Mesenchymal stem cell (in vitro differentiated cells and primary cell): ENCODE measurements around the gene RBL2. TPM values are rescaled to one million over a fixed set of nuclear protein-coding genes. Genes with fewer than 3 reads are reported as not detected.
"Not testable (repeated sequence)": the region's sequence is repeated elsewhere in the genome, so short reads cannot be mapped to it uniquely, and the experiment has no call there.

ENCODE experiments used
- DNase-seq: peaks from one replicate; pipeline ENCODE4 v3.0.0-alpha.2; 2013
- H2AFZ ChIP-seq: one replicate; pipeline ENCODE4 v1.6.1; 2013; ENCODE audit warnings: low read depth, mild to moderate bottlenecking, control low read depth, inconsistent platforms, low read length, moderate library complexity
- H2AK5ac ChIP-seq: 2 replicates; pipeline ENCODE4 v1.6.1; 2013; ENCODE audit warnings: low read length, moderate library complexity, mild to moderate bottlenecking, inconsistent platforms; ENCODE audit not compliant: severe bottlenecking
- H2BK120ac ChIP-seq: one replicate; pipeline ENCODE4 v1.6.1; 2013; ENCODE audit warnings: low read depth, mild to moderate bottlenecking, inconsistent platforms, low read length, moderate library complexity
- H2BK12ac ChIP-seq, 2 experiments: one replicate each; pipeline ENCODE4 v1.6.1; 2013; ENCODE audit warnings: inconsistent platforms in 2 of 2, low read length in 2 of 2, mild to moderate bottlenecking in 2 of 2, moderate library complexity in 2 of 2, control low read depth in 1 of 2
- H2BK15ac ChIP-seq: one replicate; pipeline ENCODE4 v1.6.1; 2013; ENCODE audit warnings: mild to moderate bottlenecking, low read depth, inconsistent platforms; ENCODE audit not compliant: poor library complexity, severe bottlenecking
- H2BK5ac ChIP-seq: 2 replicates; pipeline ENCODE4 v1.6.1; 2013; ENCODE audit warnings: low read depth, mild to moderate bottlenecking, low read length, control low read depth, inconsistent platforms; ENCODE audit not compliant: poor library complexity, severe bottlenecking
- H3K14ac ChIP-seq, 2 experiments: one replicate each; pipeline ENCODE4 v1.6.1; 2013; ENCODE audit warnings: inconsistent platforms in 2 of 2, low read length in 2 of 2, control low read depth in 1 of 2, mild to moderate bottlenecking in 1 of 2, moderate library complexity in 1 of 2
- H3K18ac ChIP-seq, 2 experiments: one replicate each; pipeline ENCODE4 v1.6.1; 2013; ENCODE audit warnings: inconsistent platforms in 2 of 2, low read length in 2 of 2, control low read depth in 1 of 2, low read depth in 1 of 2, mild to moderate bottlenecking in 1 of 2
- H3K23ac ChIP-seq, 2 experiments: one replicate each; pipeline ENCODE4 v1.6.1; 2013; ENCODE audit warnings: inconsistent platforms in 2 of 2, low read length in 2 of 2, mild to moderate bottlenecking in 2 of 2, moderate library complexity in 2 of 2, control low read depth in 1 of 2
- H3K27ac ChIP-seq: 2 replicates; pipeline ENCODE4 v1.5.1; 2013; ENCODE audit warnings: mild to moderate bottlenecking, moderate library complexity, low read length, control low read depth, inconsistent platforms; ENCODE audit not compliant: poor library complexity, severe bottlenecking
- H3K27me3 ChIP-seq, 2 experiments: 2 replicates each; pipeline versions ENCODE4 v1.6.1 to v1.7.0; 2013; ENCODE audit warnings: low read length in 2 of 2, mild to moderate bottlenecking in 2 of 2, moderate library complexity in 2 of 2, control low read depth in 1 of 2, inconsistent platforms in 1 of 2; ENCODE audit not compliant: control insufficient read depth in 1 of 2, insufficient read depth in 1 of 2
- H3K36me3 ChIP-seq, 2 experiments: 2 replicates each; pipeline versions ENCODE4 v1.6.1 to v1.7.0; 2013; ENCODE audit warnings: low read length in 2 of 2, control low read depth in 1 of 2, inconsistent platforms in 1 of 2, low read depth in 1 of 2, mild to moderate bottlenecking in 1 of 2; ENCODE audit not compliant: insufficient read depth in 2 of 2, control insufficient read depth in 1 of 2
- H3K4ac ChIP-seq, 2 experiments: one replicate each; pipeline ENCODE4 v1.6.1; 2013; ENCODE audit warnings: inconsistent platforms in 2 of 2, low read length in 2 of 2, mild to moderate bottlenecking in 2 of 2, moderate library complexity in 2 of 2, control low read depth in 1 of 2, low read depth in 1 of 2
- H3K4me1 ChIP-seq: 2 replicates; pipeline ENCODE4 v1.6.1; 2013; ENCODE audit warnings: low read depth, low read length, control low read depth; ENCODE audit not compliant: control insufficient read depth, insufficient read depth
- H3K4me2 ChIP-seq: 2 replicates; pipeline ENCODE4 v1.6.1; 2013; ENCODE audit warnings: low read length, mild to moderate bottlenecking, inconsistent platforms; ENCODE audit not compliant: poor library complexity, severe bottlenecking
- H3K4me3 ChIP-seq, 2 experiments: 2 replicates each; pipeline versions ENCODE4 v1.5.1 to v1.7.0; 2013; ENCODE audit warnings: low read length in 2 of 2, mild to moderate bottlenecking in 2 of 2, control low read depth in 1 of 2, low read depth in 1 of 2; ENCODE audit not compliant: insufficient read depth in 1 of 2
- H3K79me1 ChIP-seq: replicated peaks from 2 replicates; pipeline ENCODE4 v1.6.1; 2013; ENCODE audit warnings: mild to moderate bottlenecking, control low read depth, low read length, inconsistent platforms; ENCODE audit not compliant: poor library complexity, severe bottlenecking
- H3K9ac ChIP-seq: 2 replicates; pipeline ENCODE4 v1.7.0; 2013; ENCODE audit warnings: mild to moderate bottlenecking, low read length, moderate library complexity
- H3K9me3 ChIP-seq: 2 replicates; pipeline ENCODE4 v1.7.0; 2013; ENCODE audit warnings: mild to moderate bottlenecking, low read length; ENCODE audit not compliant: control insufficient read depth
- H4K8ac ChIP-seq: one replicate; pipeline ENCODE4 v1.6.1; 2013; ENCODE audit warnings: inconsistent platforms, mild to moderate bottlenecking, low read length, moderate library complexity
- H4K91ac ChIP-seq: one replicate; pipeline ENCODE4 v1.6.1; 2013; ENCODE audit warnings: mild to moderate bottlenecking, low read length, inconsistent platforms
- WGBS: methylation state at CpG from one replicate; pipeline ENCODE4 v1.1.7; 2013; ENCODE audit warnings: mixed read lengths; 5-methylcytosine and 5-hydroxymethylcytosine counted together
- polyA plus RNA-seq, 2 experiments: library from polyadenylated mRNA; stranded (reverse); fragments of 200-250 nt; gene quantifications; one replicate each; pipeline ENCODE4 v1.2.3, GENCODE V29; 2013

Gene RBL2
- polyA plus RNA-seq (2013, experiment 1 of 2), result 18.1 TPM
- polyA plus RNA-seq (2013, experiment 2 of 2), result 18.5 TPM

GRCh38 chr16:53434377-53435065 lies at the start of gene RBL2:
Gene RBL2, plus strand, starts transcription at chr16:53434471. Its CDS starts 86 bp downstream, at chr16:53434557.
- DNase-seq, result peak; percentile 80
- H3K79me1 ChIP-seq, result peaks cover 4% of the 10 kb centered on the region
- peak within 1 kb of the TSS; percentile 79 for H3K4me2 ChIP-seq
- peak within 1 kb of the TSS; percentile 73 for H2BK120ac ChIP-seq
- H3K18ac ChIP-seq, result peak within 1 kb of the TSS; percentile 73 to 77
- no peaks in the 10 kb centered on the region for H3K27me3 ChIP-seq
- no peak within 1 kb of the TSS for H2BK5ac ChIP-seq
- H2BK12ac ChIP-seq, result peak within 1 kb of the TSS in 1 of 2 experiments; percentile 15
- peak within 1 kb of the TSS; percentile 96 for H3K9ac ChIP-seq
- H4K8ac ChIP-seq, result peak within 1 kb of the TSS; percentile 93
- WGBS, result under 1% methylated on average over 78 of the region's 89 CpGs
- peak within 1 kb of the TSS in 1 of 2 experiments; percentile 5 for H3K14ac ChIP-seq
- H2AFZ ChIP-seq, result peak within 1 kb of the TSS; percentile 96
- peak within 1 kb of the TSS in 1 of 2 experiments; percentile 40 for H3K23ac ChIP-seq
- no peak within 1 kb of the TSS for H2AK5ac ChIP-seq
- H3K9me3 ChIP-seq, result no peaks in the 10 kb centered on the region
- H3K36me3 ChIP-seq, result no peaks in the 10 kb centered on the region
- H3K27ac ChIP-seq, result peak within 1 kb of the TSS; percentile 22
- peak within 1 kb of the TSS; percentile 3 to 75 for H3K4ac ChIP-seq
- peak within 1 kb of the TSS; percentile 77 for H2BK15ac ChIP-seq
- H4K91ac ChIP-seq, result peak within 1 kb of the TSS; percentile 77
- peak within 1 kb of the TSS; percentile 86 to 99 for H3K4me3 ChIP-seq
- no peaks in the 10 kb centered on the region for H3K4me1 ChIP-seq

DNA sequence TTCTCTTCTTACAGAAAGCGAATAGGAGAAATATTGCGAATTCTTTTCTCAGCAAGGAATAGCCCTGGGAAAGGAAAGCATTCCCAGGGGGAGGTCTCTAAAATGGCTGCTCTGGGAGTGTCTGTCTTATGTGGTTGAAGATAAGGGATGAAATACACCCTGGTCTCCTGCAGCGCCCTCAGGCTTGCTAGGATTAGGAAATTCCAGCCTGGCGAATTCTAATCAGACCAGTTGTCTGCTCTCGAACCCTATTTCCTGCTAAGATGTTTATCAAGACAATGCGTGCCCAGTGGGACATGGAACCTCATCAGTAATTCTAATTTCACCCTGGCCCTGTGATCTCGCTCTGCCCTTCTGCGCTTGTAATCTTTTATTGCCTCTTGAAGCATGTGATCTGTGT lies 49.7 kb upstream of the RBL2 start:
- not testable (repeated sequence) for H3K23ac ChIP-seq, H2BK15ac ChIP-seq, H3K4me3 ChIP-seq, H3K27me3 ChIP-seq, H3K4ac ChIP-seq, H3K18ac ChIP-seq, H3K36me3 ChIP-seq, H3K27ac ChIP-seq, H3K4me1 ChIP-seq, H4K91ac ChIP-seq, H3K79me1 ChIP-seq, H2BK12ac ChIP-seq, H4K8ac ChIP-seq, H2AK5ac ChIP-seq, DNase-seq, H3K4me2 ChIP-seq, H2BK5ac ChIP-seq, H3K14ac ChIP-seq, H2BK120ac ChIP-seq, H2AFZ ChIP-seq, H3K9ac ChIP-seq
- H3K9me3 ChIP-seq, result peaks cover 20% of the 10 kb centered on the region
- 87% methylated on average over 8 of the region's 8 CpGs for WGBS

DNA sequence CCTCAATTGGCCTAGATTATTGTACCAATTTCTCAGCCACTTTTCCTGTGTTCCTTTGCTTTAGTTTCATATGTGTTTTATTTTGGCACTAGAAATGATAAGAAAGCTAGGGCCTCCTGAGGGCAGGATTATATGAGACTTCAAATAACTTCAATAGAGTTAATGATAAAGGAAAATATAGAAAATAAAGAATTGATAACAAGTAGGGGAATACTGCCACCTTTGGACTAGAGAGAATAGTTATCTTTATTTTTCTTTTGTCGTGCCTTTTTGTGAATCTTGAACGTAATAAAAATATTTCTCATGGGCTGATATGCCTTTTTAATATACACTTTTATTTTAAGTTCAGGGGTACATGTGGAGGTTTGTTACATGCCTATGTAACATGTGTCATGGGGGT lies 29.3 kb upstream of the RBL2 start:
- no peak overlapping the region for H3K23ac ChIP-seq
- no peak overlapping the region for H3K4me2 ChIP-seq
- H3K9ac ChIP-seq, result no peak overlapping the region
- no peak overlapping the region for H3K27ac ChIP-seq
- no peak overlapping the region for H4K91ac ChIP-seq
- no peak overlapping the region for H3K18ac ChIP-seq
- no peaks in the 10 kb centered on the region for H3K79me1 ChIP-seq
- no peak overlapping the region for H3K4ac ChIP-seq
- H2AK5ac ChIP-seq, result no peak overlapping the region
- no peak overlapping the region for H2AFZ ChIP-seq
- H3K36me3 ChIP-seq, result no peaks in the 10 kb centered on the region
- no peak overlapping the region for H3K4me3 ChIP-seq
- no peak overlapping the region for H3K14ac ChIP-seq
- H3K27me3 ChIP-seq, result no peaks in the 10 kb centered on the region
- no peak for DNase-seq
- H2BK120ac ChIP-seq, result no peak overlapping the region
- H2BK5ac ChIP-seq, result no peak overlapping the region
- no peaks in the 10 kb centered on the region for H3K4me1 ChIP-seq
- H2BK12ac ChIP-seq, result no peak overlapping the region
- no peak overlapping the region for H2BK15ac ChIP-seq
- no peaks in the 10 kb centered on the region for H3K9me3 ChIP-seq
- WGBS, result 82% methylated on average over 2 of the region's 2 CpGs
- no peak overlapping the region for H4K8ac ChIP-seq

DNA sequence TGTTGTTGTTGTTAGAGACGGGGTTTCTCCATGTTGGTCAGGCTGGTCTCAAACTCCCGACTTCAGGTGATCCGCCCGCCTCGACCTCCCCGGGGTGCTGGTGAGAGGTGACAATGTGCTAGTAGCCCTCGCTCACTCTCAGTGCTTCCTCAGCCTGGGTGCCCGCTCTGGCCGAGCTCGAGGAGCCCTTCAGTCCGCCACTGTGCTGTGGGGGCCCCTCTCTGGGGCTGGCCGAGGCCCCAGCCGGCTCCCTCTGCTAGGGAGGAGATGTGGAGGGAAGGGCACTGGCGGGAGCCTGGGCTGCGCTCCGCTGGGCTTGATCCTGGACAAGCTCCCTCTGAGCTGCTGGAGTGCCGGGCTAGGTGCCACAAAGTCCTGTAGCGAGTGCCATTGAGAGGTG lies 21.7 kb upstream of the RBL2 start:
- WGBS, result 93% methylated on average over 16 of the region's 18 CpGs
- no peak overlapping the region for H3K27ac ChIP-seq

More for the DNA sequence above, 21.7 kb upstream of the RBL2 start:
- no peak overlapping the region for H2BK12ac ChIP-seq
- H3K36me3 ChIP-seq, result no peaks in the 10 kb centered on the region
- H3K4ac ChIP-seq, result no peak overlapping the region
- no peak overlapping the region for H2BK5ac ChIP-seq
- no peaks in the 10 kb centered on the region for H3K27me3 ChIP-seq
- H2BK120ac ChIP-seq, result no peak overlapping the region
- no peak overlapping the region for H3K14ac ChIP-seq
- no peak overlapping the region for H4K91ac ChIP-seq
- no peak overlapping the region for H3K9ac ChIP-seq
- H2AK5ac ChIP-seq, result no peak overlapping the region
- H3K4me2 ChIP-seq, result no peak overlapping the region
- no peak overlapping the region for H3K18ac ChIP-seq
- H3K4me3 ChIP-seq, result no peak overlapping the region
- no peaks in the 10 kb centered on the region for H3K4me1 ChIP-seq
- no peak for DNase-seq
- no peak overlapping the region for H2AFZ ChIP-seq
- no peak overlapping the region for H2BK15ac ChIP-seq
- no peaks in the 10 kb centered on the region for H3K79me1 ChIP-seq
- H3K23ac ChIP-seq, result no peak overlapping the region
- no peak overlapping the region for H4K8ac ChIP-seq
- no peaks in the 10 kb centered on the region for H3K9me3 ChIP-seq
